ENCODE data around the gene HEPACAM2.

Gene HEPACAM2

DNA sequence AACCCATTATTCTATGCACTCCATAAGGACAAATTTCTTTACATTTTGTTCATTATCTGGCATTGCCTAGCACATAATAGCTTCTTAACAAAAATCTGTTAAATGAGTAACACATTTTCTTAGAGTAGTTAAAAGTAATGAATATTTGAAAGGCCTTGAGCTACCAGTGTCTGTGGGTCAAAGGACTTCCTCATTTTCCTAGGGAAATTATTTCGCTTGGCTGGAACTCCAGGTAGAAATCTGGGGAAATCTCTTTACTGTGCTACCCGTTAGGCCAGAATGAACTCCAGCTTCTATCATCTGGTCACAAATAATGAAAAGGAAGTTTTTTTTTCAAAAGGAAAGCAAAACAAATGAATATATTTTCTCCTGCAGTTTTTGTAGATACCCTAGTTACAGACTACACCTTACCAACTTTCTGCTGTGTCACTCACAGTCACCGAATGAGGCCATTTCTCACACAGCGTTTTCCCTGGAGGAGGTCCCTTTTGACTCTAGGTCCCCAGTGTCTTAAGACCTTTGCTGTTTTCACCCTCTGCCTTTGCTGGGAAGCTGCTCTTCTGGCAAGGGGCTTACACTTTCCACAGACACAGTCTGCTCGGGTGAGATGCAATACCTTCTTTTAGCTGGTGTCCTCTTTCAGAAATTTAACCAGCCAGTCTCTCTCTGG lies 79.7 kb downstream of the HEPACAM2 start:
- DNase-seq: no peak

DNA sequence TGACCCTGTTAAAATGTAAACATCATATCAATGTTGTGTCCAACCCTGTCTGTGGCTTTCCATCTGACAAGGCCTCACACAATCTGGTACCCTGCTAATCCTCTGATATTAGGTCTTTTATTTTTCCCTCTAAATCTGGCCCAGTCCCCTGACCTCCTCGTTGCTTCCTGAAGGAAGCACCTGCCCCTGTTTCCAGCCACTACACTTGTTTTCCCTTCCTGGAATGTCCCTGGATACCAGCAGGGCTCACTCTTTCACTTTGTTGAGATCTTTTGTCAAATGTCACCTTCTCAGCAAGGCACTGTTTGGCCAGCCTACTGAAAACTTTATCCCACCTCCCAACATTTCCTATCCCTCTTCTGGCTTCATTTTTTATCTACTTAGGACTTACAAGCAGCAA lies 80.2 kb downstream of the HEPACAM2 start:
- DNase-seq: no peak

DNA sequence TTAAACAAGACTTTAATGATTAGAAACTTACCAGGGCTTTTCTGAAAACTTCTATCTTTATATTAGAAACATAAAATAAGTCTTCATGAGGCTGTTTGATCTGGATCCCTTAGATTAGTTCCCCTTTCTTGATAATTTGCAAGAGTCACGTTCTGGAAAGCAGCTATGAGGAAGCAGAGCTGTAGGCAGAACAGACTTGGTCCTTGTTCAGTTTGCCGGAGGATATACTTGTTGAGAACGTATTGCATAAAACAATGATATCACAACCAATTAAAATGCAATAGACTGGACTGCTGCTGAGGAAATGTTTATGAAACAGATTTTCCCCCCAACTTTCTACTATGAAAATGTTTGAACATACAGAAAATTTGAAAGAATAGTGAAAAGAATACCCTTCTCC lies 80.9 kb downstream of the HEPACAM2 start:
- no peak for DNase-seq

DNA sequence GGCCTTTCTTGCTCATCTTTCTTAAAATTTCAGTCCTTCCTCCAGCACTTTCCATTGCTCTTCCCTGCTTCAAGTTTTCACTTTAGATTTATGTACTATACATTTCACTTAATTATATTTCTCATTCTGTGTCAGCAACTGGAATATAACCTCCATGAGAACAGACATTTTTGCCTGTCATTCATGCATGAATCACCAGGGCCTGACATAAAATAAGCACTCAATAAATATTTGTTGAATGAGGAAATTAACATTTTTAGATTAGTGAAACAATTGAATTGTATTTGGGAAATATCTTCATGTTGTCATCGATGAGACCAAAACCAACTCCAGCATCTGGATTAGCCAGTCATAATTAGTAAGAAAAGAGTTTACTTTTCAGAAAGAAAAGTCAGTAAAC lies 84.1 kb downstream of the HEPACAM2 start:
- no peak for DNase-seq

DNA sequence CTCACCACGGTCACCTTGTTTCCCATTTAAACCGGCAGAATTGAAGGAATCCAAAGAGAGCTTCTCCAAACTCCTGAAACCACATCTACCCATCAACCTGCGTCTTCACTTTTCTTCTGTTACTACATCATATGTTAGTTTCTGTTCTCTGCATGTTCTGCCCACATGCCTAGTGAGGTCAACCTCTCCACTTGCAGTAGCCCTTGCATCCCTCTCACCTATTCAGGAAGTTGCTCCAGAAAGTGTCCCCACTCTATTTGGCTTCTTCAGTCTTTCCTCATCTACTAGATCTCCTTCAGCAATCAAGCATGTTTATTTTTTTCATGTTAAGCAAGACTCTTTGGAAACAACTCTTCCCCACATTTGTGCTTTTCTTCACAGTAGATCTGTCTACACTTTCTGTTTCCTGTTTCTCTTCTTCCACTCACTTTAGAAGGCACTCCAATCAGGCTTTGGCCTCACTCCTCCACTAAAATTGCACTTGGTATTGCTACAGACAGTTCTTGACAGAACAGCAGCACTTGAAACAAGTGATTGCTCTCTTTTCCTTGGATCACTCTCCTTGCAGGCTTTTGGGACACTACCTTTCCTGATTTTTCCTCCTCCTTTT lies 85.6 kb downstream of the HEPACAM2 start:
- DNase-seq: no peak

DNA sequence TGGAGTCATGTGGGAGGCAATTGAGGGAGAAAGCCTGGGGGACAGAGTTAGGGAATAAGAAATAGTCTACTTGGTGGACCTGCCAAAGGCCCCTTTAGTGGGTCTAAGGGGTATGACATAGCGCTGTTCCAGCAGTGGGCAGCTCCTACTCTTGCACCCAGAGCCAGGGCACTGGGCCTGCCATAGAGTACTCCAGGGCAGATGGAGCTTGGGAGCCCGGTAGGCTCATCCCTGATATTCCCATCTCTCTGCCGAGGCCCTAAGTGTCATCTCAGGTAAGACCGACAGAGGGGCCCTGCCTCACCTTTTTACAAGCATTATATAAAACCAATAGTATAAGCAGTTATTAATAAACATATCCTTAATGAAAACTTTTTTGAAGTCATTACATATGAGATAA lies 87.7 kb downstream of the HEPACAM2 start:
- no peak for DNase-seq
